ENCODE measurements around the gene HELZ. TPM values are rescaled to one million over a fixed set of nuclear protein-coding genes. Genes with fewer than 3 reads are reported as not detected.

Gene HELZ
- total and polyA plus RNA-seq, 2 of the 8 experiments (the other 6 are each of a cell fraction or from before 2014, with no cell fraction given), result 10.0 to 48.7 TPM

DNA sequence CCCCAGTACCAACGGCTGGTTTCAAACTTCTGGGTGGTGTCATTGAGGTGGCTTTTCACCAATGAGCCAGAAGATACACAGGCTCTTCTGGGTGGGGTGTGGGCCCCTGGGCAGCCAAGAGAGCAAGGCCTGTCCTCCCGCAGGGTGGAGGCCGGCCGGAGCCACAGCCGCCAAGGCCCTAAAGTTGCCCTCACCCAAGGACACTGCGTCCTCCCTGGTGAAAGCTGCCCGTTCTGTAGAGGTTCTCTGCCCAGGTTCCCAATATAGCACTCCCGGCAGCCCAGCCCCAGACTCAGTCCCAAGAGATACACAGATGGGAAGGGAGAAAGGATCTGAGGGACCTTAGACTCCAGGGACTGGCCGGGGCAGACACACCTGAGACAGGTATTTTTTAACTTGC is 211.4 kb downstream of the HELZ start (continued):
- TF ChIP-seq, protein P1, sequence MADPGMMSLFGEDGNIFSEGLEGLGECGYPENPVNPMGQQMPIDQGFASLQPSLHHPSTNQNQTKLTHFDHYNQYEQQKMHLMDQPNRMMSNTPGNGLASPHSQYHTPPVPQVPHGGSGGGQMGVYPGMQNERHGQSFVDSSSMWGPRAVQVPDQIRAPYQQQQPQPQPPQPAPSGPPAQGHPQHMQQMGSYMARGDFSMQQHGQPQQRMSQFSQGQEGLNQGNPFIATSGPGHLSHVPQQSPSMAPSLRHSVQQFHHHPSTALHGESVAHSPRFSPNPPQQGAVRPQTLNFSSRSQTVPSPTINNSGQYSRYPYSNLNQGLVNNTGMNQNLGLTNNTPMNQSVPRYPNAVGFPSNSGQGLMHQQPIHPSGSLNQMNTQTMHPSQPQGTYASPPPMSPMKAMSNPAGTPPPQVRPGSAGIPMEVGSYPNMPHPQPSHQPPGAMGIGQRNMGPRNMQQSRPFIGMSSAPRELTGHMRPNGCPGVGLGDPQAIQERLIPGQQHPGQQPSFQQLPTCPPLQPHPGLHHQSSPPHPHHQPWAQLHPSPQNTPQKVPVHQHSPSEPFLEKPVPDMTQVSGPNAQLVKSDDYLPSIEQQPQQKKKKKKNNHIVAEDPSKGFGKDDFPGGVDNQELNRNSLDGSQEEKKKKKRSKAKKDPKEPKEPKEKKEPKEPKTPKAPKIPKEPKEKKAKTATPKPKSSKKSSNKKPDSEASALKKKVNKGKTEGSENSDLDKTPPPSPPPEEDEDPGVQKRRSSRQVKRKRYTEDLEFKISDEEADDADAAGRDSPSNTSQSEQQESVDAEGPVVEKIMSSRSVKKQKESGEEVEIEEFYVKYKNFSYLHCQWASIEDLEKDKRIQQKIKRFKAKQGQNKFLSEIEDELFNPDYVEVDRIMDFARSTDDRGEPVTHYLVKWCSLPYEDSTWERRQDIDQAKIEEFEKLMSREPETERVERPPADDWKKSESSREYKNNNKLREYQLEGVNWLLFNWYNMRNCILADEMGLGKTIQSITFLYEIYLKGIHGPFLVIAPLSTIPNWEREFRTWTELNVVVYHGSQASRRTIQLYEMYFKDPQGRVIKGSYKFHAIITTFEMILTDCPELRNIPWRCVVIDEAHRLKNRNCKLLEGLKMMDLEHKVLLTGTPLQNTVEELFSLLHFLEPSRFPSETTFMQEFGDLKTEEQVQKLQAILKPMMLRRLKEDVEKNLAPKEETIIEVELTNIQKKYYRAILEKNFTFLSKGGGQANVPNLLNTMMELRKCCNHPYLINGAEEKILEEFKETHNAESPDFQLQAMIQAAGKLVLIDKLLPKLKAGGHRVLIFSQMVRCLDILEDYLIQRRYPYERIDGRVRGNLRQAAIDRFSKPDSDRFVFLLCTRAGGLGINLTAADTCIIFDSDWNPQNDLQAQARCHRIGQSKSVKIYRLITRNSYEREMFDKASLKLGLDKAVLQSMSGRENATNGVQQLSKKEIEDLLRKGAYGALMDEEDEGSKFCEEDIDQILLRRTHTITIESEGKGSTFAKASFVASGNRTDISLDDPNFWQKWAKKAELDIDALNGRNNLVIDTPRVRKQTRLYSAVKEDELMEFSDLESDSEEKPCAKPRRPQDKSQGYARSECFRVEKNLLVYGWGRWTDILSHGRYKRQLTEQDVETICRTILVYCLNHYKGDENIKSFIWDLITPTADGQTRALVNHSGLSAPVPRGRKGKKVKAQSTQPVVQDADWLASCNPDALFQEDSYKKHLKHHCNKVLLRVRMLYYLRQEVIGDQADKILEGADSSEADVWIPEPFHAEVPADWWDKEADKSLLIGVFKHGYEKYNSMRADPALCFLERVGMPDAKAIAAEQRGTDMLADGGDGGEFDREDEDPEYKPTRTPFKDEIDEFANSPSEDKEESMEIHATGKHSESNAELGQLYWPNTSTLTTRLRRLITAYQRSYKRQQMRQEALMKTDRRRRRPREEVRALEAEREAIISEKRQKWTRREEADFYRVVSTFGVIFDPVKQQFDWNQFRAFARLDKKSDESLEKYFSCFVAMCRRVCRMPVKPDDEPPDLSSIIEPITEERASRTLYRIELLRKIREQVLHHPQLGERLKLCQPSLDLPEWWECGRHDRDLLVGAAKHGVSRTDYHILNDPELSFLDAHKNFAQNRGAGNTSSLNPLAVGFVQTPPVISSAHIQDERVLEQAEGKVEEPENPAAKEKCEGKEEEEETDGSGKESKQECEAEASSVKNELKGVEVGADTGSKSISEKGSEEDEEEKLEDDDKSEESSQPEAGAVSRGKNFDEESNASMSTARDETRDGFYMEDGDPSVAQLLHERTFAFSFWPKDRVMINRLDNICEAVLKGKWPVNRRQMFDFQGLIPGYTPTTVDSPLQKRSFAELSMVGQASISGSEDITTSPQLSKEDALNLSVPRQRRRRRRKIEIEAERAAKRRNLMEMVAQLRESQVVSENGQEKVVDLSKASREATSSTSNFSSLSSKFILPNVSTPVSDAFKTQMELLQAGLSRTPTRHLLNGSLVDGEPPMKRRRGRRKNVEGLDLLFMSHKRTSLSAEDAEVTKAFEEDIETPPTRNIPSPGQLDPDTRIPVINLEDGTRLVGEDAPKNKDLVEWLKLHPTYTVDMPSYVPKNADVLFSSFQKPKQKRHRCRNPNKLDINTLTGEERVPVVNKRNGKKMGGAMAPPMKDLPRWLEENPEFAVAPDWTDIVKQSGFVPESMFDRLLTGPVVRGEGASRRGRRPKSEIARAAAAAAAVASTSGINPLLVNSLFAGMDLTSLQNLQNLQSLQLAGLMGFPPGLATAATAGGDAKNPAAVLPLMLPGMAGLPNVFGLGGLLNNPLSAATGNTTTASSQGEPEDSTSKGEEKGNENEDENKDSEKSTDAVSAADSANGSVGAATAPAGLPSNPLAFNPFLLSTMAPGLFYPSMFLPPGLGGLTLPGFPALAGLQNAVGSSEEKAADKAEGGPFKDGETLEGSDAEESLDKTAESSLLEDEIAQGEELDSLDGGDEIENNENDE (IDR thresholded peaks at IDR 0.05; ENCODE audit: insufficient replicate concordance, low read length), result no peak
- TF ChIP-seq SRF (IDR thresholded peaks at IDR 0.05; ENCODE audit: low read depth, low read length) (no peak), POU5F1 (IDR thresholded peaks at IDR 0.05; ENCODE audit: low read depth, low read length) (no peak), RFX5 (IDR thresholded peaks at IDR 0.05; ENCODE audit: borderline replicate concordance, low read depth, low read length) (no peak), SAP30 (IDR thresholded peaks at IDR 0.05; ENCODE audit: insufficient read depth, insufficient replicate concordance, low read length) (no peak), CREB1 (IDR thresholded peaks at IDR 0.05) (no peak), TAF7 (optimal IDR thresholded peaks at IDR 0.05; ENCODE audit: borderline replicate concordance, low read depth, low read length) (no peak), BCL11A (IDR thresholded peaks at IDR 0.05; ENCODE audit: low read depth in 2 of 2, low read length in 2 of 2) (no peak), HDAC6 (IDR thresholded peaks at IDR 0.05; ENCODE audit: low read depth, low read length) (no peak), JUND (IDR thresholded peaks at IDR 0.05; ENCODE audit: low read length) (no peak)
- TF ChIP-seq, protein P2, sequence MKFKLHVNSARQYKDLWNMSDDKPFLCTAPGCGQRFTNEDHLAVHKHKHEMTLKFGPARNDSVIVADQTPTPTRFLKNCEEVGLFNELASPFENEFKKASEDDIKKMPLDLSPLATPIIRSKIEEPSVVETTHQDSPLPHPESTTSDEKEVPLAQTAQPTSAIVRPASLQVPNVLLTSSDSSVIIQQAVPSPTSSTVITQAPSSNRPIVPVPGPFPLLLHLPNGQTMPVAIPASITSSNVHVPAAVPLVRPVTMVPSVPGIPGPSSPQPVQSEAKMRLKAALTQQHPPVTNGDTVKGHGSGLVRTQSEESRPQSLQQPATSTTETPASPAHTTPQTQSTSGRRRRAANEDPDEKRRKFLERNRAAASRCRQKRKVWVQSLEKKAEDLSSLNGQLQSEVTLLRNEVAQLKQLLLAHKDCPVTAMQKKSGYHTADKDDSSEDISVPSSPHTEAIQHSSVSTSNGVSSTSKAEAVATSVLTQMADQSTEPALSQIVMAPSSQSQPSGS (IDR thresholded peaks at IDR 0.05; ENCODE audit: low read length), result no peak
